Measurements from ENCODE around the gene FIG4. TPM values are rescaled to one million over a fixed set of nuclear protein-coding genes. Genes with fewer than 3 reads are reported as not detected.

Gene FIG4
- polyA plus RNA-seq, 1 donor from 2014 or later, result 35.4 TPM

DNA sequence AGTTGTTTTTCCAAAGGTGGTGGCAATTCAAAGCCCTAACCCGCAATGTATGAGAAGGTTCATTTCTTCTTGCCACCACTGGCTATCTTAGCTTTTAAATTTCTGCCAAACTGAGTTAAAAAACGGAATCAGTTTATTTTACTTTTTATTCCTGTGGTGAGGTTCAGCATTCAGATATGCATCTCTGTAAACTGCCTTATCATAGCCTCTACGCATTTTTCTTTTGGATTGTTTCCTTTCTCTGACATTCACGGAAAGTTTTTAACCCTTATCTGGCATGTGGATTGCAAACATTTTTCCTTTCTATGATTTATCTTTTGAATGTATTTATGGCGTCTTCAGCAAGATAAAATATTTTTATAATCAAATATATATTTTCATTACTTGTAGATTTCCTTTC, 37.8 kb upstream of the FIG4 start:
- no peak for TF ChIP-seq EP300 (conservative IDR thresholded peaks at IDR 0.05; ENCODE audit: poor library complexity, severe bottlenecking)
- TF ChIP-seq, protein P1, sequence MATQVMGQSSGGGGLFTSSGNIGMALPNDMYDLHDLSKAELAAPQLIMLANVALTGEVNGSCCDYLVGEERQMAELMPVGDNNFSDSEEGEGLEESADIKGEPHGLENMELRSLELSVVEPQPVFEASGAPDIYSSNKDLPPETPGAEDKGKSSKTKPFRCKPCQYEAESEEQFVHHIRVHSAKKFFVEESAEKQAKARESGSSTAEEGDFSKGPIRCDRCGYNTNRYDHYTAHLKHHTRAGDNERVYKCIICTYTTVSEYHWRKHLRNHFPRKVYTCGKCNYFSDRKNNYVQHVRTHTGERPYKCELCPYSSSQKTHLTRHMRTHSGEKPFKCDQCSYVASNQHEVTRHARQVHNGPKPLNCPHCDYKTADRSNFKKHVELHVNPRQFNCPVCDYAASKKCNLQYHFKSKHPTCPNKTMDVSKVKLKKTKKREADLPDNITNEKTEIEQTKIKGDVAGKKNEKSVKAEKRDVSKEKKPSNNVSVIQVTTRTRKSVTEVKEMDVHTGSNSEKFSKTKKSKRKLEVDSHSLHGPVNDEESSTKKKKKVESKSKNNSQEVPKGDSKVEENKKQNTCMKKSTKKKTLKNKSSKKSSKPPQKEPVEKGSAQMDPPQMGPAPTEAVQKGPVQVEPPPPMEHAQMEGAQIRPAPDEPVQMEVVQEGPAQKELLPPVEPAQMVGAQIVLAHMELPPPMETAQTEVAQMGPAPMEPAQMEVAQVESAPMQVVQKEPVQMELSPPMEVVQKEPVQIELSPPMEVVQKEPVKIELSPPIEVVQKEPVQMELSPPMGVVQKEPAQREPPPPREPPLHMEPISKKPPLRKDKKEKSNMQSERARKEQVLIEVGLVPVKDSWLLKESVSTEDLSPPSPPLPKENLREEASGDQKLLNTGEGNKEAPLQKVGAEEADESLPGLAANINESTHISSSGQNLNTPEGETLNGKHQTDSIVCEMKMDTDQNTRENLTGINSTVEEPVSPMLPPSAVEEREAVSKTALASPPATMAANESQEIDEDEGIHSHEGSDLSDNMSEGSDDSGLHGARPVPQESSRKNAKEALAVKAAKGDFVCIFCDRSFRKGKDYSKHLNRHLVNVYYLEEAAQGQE (IDR thresholded peaks at IDR 0.05; ENCODE audit: borderline replicate concordance), result no peak
- no peak for TF ChIP-seq TAF1 (IDR thresholded peaks at IDR 0.05; ENCODE audit: low read depth)
- no peak for TF ChIP-seq RAD21 (conservative IDR thresholded peaks at IDR 0.05)
- no peak for TF ChIP-seq EZH2 (IDR thresholded peaks at IDR 0.05; ENCODE audit: borderline replicate concordance, insufficient read depth, low read length, poor library complexity, severe bottlenecking)
- TF ChIP-seq CTCF (IDR thresholded peaks at IDR 0.05; ENCODE audit: poor library complexity, severe bottlenecking), result no peak
- TF ChIP-seq SMC3 (conservative IDR thresholded peaks at IDR 0.05; ENCODE audit: poor library complexity), result no peak
- TF ChIP-seq MXI1 (conservative IDR thresholded peaks at IDR 0.05; ENCODE audit: poor library complexity, severe bottlenecking), result no peak
- no peak for TF ChIP-seq POLR2AphosphoS5 (IDR thresholded peaks at IDR 0.05)
- Histone ChIP-seq H3K36me3 (ENCODE audit: insufficient read depth, low read length) (no peaks in the 10 kb centered on the region), H3K9me3 (ENCODE audit: low read length) (no peaks in the 10 kb centered on the region), H3K4me2 (ENCODE audit: low read length) (no peak overlapping the region), H3K9ac (ENCODE audit: low read length) (no peak overlapping the region), H3F3A (ENCODE audit: insufficient read depth, low read length, poor library complexity, severe bottlenecking) (no peaks in the 10 kb centered on the region), H3K27me3 (ENCODE audit: insufficient read depth, low read depth, low read length) (no peaks in the 10 kb centered on the region), H3K79me2 (replicated peaks; ENCODE audit: insufficient read depth, low read length) (no peaks in the 10 kb centered on the region), H3K27ac (ENCODE audit: low read length) (no peak overlapping the region), H2AFZ (ENCODE audit: low read depth, low read length) (no peak overlapping the region), H3K4me3 (ENCODE audit: low read length) (no peak overlapping the region), H4K20me1 (ENCODE audit: insufficient read depth) (no peaks in the 10 kb centered on the region), H3K9me2 (ENCODE audit: insufficient read depth, low read length) (no peaks in the 10 kb centered on the region)

GRCh38 chr6:109655761-109656262, 35.3 kb upstream of the FIG4 start:
- no peak overlapping the region for H3K27ac ChIP-seq (ENCODE audit: low read length)
- no peaks in the 10 kb centered on the region for H3K9me2 ChIP-seq (ENCODE audit: insufficient read depth, low read length)
- no peaks in the 10 kb centered on the region for H4K20me1 ChIP-seq (ENCODE audit: insufficient read depth)
- H3K79me2 ChIP-seq (replicated peaks; ENCODE audit: insufficient read depth, low read length), result no peaks in the 10 kb centered on the region
- H3K4me2 ChIP-seq (ENCODE audit: low read length), result no peak overlapping the region
- no peaks in the 10 kb centered on the region for H3K9me3 ChIP-seq (ENCODE audit: low read length)
- no peaks in the 10 kb centered on the region for H3K27me3 ChIP-seq (ENCODE audit: insufficient read depth, low read depth, low read length)
- H3F3A ChIP-seq (ENCODE audit: insufficient read depth, low read length, poor library complexity, severe bottlenecking), result no peaks in the 10 kb centered on the region
- no peak overlapping the region for H3K9ac ChIP-seq (ENCODE audit: low read length)
- no peaks in the 10 kb centered on the region for H3K36me3 ChIP-seq (ENCODE audit: insufficient read depth, low read length)
- H2AFZ ChIP-seq (ENCODE audit: low read depth, low read length), result no peak overlapping the region
- no peak for TF ChIP-seq RAD21 (conservative IDR thresholded peaks at IDR 0.05)
- TF ChIP-seq TAF1 (IDR thresholded peaks at IDR 0.05; ENCODE audit: low read depth), result no peak
- no peak for TF ChIP-seq SMC3 (conservative IDR thresholded peaks at IDR 0.05; ENCODE audit: poor library complexity)
- TF ChIP-seq EP300 (conservative IDR thresholded peaks at IDR 0.05; ENCODE audit: poor library complexity, severe bottlenecking), result no peak
- no peak for TF ChIP-seq EZH2 (IDR thresholded peaks at IDR 0.05; ENCODE audit: borderline replicate concordance, insufficient read depth, low read length, poor library complexity, severe bottlenecking)
- no peak for TF ChIP-seq CTCF (IDR thresholded peaks at IDR 0.05; ENCODE audit: poor library complexity, severe bottlenecking)
- TF ChIP-seq POLR2AphosphoS5 (IDR thresholded peaks at IDR 0.05), result no peak
- TF ChIP-seq, protein P1 (IDR thresholded peaks at IDR 0.05; ENCODE audit: borderline replicate concordance), result no peak
- no peak for TF ChIP-seq MXI1 (conservative IDR thresholded peaks at IDR 0.05; ENCODE audit: poor library complexity, severe bottlenecking)
- H3K4me3 ChIP-seq (ENCODE audit: low read length), result no peak overlapping the region
